ENCODE results near the gene HHAT.
"Not testable (repeated sequence)": the region's sequence is repeated elsewhere in the genome, so short reads cannot be mapped to it uniquely, and the experiment has no call there.

Gene HHAT

DNA sequence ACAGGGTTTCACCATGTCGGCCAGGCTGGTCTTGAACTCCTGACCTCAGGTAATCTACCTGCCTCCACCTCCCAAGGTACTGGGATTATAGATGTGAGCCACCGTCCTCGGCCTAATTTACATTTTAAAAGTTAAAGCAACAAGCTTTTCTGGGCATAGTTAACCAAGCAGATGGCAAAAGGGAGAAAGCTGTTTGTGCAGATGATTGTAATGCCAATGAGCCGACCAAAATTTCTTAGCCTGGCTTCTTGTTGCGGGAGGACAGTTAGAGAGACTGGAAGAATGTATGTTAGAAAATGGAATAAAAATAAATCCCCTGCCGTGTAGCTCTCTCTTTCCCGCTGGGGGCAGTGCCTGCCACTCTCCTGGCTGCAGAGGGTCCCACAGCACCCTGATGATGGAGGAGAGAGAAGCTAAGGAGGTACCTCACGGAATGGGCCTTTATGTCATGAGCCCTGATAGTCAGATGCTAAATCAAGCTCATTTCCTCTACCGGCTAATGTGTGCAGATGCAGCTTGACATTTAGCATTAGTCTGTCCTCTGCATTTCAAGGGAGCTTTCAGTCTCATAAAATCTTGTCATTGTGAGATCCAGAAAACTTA is 87.2 kb downstream of the HHAT start:
- TF ChIP-seq, protein P1, sequence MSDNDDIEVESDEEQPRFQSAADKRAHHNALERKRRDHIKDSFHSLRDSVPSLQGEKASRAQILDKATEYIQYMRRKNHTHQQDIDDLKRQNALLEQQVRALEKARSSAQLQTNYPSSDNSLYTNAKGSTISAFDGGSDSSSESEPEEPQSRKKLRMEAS (IDR thresholded peaks at IDR 0.05; ENCODE audit: low read depth, low read length), result no peak
- TF ChIP-seq POLR2A (IDR thresholded peaks at IDR 0.05; ENCODE audit: extremely low read depth, insufficient read length), result no peak
- TF ChIP-seq MYC (IDR thresholded peaks at IDR 0.05; ENCODE audit: low read depth, low read length), result no peak
- TF ChIP-seq, protein P2, sequence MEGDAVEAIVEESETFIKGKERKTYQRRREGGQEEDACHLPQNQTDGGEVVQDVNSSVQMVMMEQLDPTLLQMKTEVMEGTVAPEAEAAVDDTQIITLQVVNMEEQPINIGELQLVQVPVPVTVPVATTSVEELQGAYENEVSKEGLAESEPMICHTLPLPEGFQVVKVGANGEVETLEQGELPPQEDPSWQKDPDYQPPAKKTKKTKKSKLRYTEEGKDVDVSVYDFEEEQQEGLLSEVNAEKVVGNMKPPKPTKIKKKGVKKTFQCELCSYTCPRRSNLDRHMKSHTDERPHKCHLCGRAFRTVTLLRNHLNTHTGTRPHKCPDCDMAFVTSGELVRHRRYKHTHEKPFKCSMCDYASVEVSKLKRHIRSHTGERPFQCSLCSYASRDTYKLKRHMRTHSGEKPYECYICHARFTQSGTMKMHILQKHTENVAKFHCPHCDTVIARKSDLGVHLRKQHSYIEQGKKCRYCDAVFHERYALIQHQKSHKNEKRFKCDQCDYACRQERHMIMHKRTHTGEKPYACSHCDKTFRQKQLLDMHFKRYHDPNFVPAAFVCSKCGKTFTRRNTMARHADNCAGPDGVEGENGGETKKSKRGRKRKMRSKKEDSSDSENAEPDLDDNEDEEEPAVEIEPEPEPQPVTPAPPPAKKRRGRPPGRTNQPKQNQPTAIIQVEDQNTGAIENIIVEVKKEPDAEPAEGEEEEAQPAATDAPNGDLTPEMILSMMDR (IDR thresholded peaks at IDR 0.05; ENCODE audit: low read depth, low read length), result no peak
- no peak for DNase-seq (ENCODE audit: low read depth)
- no peak overlapping the region for H3K4me3 ChIP-seq (ENCODE audit: low read depth, low read length)

GRCh38 chr1:210416681-210417080 is 88.0 kb downstream of the HHAT start:
- TF ChIP-seq, protein P1 (IDR thresholded peaks at IDR 0.05; ENCODE audit: low read depth, low read length), result no peak
- TF ChIP-seq MYC (IDR thresholded peaks at IDR 0.05; ENCODE audit: low read depth, low read length), result no peak
- TF ChIP-seq POLR2A (IDR thresholded peaks at IDR 0.05; ENCODE audit: extremely low read depth, insufficient read length), result no peak
- TF ChIP-seq, protein P2 (IDR thresholded peaks at IDR 0.05; ENCODE audit: low read depth, low read length), result no peak
- DNase-seq (ENCODE audit: low read depth), result no peak

DNA sequence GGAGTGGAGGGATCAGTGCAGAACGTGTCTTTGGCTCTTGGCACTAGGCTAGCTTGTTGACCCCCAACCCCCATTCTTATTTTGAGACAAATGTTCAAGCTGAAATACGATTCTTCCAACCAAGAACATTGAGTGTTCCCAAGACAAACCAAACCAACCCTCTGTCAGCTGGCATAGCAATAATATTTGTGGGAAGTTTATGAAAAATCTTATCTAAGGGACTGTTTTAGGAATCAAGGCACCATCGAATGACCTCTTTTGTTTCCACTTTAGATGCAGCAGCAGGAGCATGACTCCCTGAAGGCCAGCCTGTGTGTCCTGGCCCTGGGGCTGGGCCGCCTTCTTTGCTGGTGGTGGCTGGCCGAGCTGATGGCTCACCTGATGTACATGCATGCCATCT is 89.2 kb downstream of the HHAT start:
- DNase-seq (ENCODE audit: low read depth), result no peak
- no peak for TF ChIP-seq MYC (IDR thresholded peaks at IDR 0.05; ENCODE audit: low read depth, low read length)
- TF ChIP-seq POLR2A (IDR thresholded peaks at IDR 0.05; ENCODE audit: extremely low read depth, insufficient read length), result no peak
- TF ChIP-seq, protein P2 (IDR thresholded peaks at IDR 0.05; ENCODE audit: low read depth, low read length), result no peak
- TF ChIP-seq, protein P1 (IDR thresholded peaks at IDR 0.05; ENCODE audit: low read depth, low read length), result no peak
- H3K4me3 ChIP-seq (ENCODE audit: low read depth, low read length), result no peak overlapping the region

More at GRCh38 chr1:210416681-210417080, 88.0 kb downstream of the HHAT start:
- no peak overlapping the region for H3K4me3 ChIP-seq (ENCODE audit: low read depth, low read length)

DNA sequence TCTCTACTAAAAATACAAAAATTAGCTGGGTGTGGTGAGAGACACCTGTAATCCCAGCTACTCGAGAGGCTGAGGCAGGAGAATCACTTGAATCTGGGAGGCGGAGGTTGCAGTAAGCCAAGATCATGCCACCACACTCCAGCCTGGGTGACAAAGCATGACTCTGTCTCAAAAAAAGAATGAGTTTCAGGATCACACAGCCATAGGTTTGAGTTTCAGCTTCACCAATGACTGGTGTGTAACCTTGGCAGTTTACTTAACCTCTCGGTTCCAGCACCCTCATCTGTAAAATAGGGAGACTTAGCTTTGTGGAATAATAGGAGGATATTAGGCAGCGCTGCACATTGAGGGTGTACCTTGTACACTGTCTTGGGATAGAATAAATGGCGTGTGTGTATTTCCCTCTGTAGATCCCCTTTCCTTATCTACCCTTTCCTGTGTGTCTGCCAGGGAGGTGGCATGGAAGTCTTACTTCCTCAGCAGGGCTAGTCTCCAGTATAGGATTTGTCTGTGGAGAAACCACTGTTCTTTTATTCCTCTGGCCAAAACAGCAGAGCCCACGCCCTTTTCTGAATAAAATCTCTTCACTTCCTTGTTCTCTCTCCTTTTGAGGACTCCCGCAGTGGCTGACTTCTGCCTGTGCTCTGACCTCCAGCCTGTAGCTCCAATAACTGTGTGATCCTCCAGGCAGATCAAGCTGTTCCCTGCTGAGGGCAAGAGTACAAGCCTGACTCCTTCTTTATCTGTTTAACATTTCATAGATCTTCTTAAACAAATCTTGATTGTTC is 90.4 kb downstream of the HHAT start:
- TF ChIP-seq, protein P2 (IDR thresholded peaks at IDR 0.05; ENCODE audit: low read depth, low read length), result no peak
- TF ChIP-seq POLR2A (IDR thresholded peaks at IDR 0.05; ENCODE audit: extremely low read depth, insufficient read length) (no peak), MYC (IDR thresholded peaks at IDR 0.05; ENCODE audit: low read depth, low read length) (no peak)
- TF ChIP-seq, protein P1 (IDR thresholded peaks at IDR 0.05; ENCODE audit: low read depth, low read length), result no peak
- no peak for DNase-seq (ENCODE audit: low read depth)

DNA sequence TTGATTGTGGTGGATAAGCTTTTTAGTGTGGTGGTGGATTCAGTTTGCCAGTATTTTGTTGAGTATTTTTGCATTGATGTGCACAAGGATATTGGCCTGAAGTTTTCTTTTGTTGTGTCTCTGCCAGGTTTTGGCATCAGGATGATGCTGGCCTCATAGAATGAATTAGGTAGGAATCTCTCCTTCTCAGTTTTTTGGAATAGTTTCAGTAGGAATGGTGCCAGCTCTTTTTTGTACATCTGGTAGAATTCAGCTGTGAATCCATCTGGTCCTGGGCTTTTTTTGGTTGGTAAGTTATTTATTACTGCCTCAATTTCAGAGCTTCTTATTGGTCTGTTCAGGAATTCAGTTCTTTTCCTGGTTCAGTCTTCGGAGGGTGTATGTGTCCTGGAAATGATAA is 98.0 kb downstream of the HHAT start:
- H3K4me3 ChIP-seq (ENCODE audit: low read depth, low read length); DNase-seq (ENCODE audit: low read depth): not testable (repeated sequence)

More for the DNA sequence above, 90.4 kb downstream of the HHAT start:
- no peak overlapping the region for H3K4me3 ChIP-seq (ENCODE audit: low read depth, low read length)

GRCh38 chr1:210428696-210429095 is 100.0 kb downstream of the HHAT start:
- TF ChIP-seq, protein P2 (IDR thresholded peaks at IDR 0.05; ENCODE audit: low read depth, low read length), result no peak
- TF ChIP-seq MYC (IDR thresholded peaks at IDR 0.05; ENCODE audit: low read depth, low read length) (no peak), POLR2A (IDR thresholded peaks at IDR 0.05; ENCODE audit: extremely low read depth, insufficient read length) (no peak)
- TF ChIP-seq, protein P1 (IDR thresholded peaks at IDR 0.05; ENCODE audit: low read depth, low read length), result no peak
- H3K4me3 ChIP-seq (ENCODE audit: low read depth, low read length), result no peak overlapping the region
- no peak for DNase-seq (ENCODE audit: low read depth)
